SKM-1 (cell line): ENCODE data around the gene GJB4.
"Not testable (repeated sequence)": the region's sequence is repeated elsewhere in the genome, so short reads cannot be mapped to it uniquely, and the experiment has no call there.

Experiments
- DNase-seq: peaks from one replicate; lab custom pipeline; 2025; ENCODE audit not compliant: unreplicated experiment; lab: John Stamatoyannopoulos, UW

Gene GJB4

DNA sequence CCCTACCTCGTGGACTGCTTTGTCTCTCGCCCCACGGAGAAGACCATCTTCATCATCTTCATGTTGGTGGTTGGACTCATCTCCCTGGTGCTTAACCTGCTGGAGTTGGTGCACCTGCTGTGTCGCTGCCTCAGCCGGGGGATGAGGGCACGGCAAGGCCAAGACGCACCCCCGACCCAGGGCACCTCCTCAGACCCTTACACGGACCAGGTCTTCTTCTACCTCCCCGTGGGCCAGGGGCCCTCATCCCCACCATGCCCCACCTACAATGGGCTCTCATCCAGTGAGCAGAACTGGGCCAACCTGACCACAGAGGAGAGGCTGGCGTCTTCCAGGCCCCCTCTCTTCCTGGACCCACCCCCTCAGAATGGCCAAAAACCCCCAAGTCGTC lies 35.2 kb downstream of the GJB4 start:
- DNase-seq: no peak

GRCh38 chr1:34795916-34796315 lies 36.4 kb downstream of the GJB4 start:
- no peak for DNase-seq

DNA sequence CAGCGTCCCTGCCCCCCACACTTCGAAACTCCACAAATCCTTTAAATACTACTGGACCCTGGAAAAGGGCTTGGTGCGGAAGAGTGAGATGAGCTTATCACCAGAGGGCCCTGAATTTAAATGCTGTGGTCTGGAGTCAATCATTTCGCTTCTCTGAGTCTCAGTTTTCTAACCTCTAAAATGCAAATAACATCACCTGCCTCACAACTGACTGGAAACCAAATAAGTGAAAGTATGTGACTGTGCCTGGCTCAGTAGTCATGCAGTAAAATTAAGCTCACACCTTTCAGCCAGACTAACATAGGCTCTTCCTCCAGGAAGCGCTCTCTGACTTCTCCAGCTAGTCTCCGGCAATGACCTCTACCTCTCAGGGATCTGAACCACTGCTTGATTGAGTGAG lies 37.5 kb downstream of the GJB4 start:
- DNase-seq: no peak

DNA sequence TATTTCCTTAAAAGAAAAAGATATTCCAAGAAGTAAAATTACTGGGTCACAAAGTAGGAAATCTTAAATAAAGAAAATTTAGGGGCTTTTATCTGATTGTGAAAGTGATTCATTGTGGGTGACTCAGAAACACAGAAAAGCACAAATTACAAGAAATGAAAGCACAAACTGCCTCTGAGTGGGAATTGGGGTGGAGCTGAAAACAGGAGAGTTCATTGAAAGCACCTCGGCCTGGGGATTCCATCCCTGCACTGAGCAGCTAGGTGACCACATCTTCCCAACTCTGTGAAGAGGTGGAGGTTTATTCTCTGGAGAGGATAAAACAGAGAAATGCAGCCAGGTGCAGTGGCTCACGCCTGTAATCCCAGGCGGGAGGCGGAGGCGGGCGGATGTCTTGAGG lies 40.7 kb downstream of the GJB4 start:
- DNase-seq: no peak

DNA sequence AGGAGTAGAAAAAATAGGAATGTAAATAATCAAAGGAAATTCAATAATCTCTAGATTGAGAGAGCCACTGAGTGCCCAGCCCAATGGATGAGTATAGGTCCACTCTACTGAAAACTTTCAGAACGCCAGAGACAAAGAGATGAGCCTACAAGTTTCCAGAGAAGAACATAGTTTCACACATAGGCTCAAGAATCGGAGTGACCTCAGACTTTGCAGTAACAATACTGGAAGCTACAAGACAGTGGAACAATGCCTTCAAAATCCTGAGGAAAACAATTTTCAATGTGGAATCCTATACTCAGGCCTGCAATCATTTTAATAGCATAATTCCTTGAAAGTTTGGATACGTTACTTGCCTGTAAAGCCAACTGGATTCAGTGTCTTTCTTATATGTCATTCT lies 44.2 kb downstream of the GJB4 start:
- no peak for DNase-seq

- no peak for DNase-seq
These were observed 46.9 kb downstream of the GJB4 start for GRCh38 chr1:34806396-34806795.

DNA sequence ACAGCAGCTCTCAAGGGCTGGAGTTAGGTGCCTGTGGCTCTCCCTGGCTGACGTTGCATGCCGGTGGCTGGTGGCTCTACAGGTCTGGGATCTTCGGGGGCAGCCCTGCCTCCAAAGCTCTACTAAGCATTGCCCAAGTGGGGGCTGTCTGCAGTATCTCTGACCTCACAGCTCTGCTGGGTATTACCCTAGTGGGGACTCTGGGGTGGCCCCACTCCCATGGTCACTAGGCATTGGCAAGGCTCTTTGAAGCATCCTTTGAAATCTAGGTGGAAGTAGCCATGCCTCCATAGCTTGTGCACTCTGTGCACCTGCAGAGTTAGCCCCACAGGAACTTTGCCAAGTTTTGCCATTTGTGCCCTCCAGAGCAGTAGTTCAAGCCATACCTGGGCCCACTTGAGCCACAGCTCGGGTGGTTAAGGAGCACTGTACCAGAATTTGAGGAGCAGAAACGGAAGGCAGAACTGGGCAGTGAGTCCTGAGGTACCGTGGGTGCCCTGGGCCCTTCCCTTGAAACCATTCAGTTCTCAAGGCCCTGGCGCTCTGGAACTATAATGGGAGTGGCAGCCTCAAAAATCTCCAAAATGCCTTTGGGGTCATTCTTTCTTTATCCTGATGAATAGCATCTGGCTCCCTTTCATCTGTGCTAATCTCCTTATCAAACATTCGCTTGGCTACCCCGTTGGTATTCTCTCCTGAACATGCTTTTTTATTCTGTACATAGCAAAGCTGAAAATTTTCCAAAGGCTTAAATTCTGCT lies 48.7 kb downstream of the GJB4 start:
- no peak for DNase-seq

DNA sequence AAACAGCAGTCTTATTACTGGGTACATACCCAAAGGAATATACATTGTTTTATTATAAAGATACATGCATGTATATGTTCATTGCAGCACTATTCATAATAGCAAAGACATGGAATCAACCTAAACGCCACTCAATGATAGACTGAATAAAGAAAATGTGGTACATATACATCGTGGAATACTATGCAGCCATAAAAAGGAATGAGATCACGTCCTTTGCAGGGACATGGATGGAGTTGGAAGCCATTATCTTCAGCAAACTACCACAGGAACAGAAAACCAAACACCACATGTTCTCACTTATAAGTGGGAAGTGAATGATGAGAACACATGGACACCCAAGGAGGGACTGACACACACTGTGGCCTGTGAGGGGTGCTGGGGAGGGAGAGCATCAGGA lies 51.2 kb downstream of the GJB4 start:
- not testable (repeated sequence) for DNase-seq
